Common myeloid progenitor, CD34-positive (primary cell): ENCODE measurements around the gene PMPCA.

Experiments used
- CTCF ChIA-PET: fragments of 350-600 bp; sonication (Branson Sonifier 250); formaldehyde crosslinking; loops from one replicate; lab custom pipeline; 2021; ENCODE audit warnings: antibody characterized with exemption; lab: Charles Lee
- POLR2A ChIA-PET: fragments of 350-600 bp; sonication (Branson Sonifier 250); formaldehyde crosslinking; loops from one replicate; lab custom pipeline; 2021; ENCODE audit warnings: antibody characterized with exemption; lab: Charles Lee
- DNase-seq, 3 donors: peaks; one replicate each; pipeline versions ENCODE4 v3.0.0 to v3.0.0-alpha.2; 2013
- H3K27ac ChIP-seq, 2 experiments: 1 replicate in 1 of 2; 2 replicates in 1 of 2; pipeline ENCODE4 v1.7.0; 2013; ENCODE audit warnings: inconsistent platforms in 2 of 2, low read length in 2 of 2, mild to moderate bottlenecking in 2 of 2, low read depth in 1 of 2, moderate library complexity in 1 of 2; ENCODE audit not compliant: severe bottlenecking in 2 of 2, insufficient read depth in 1 of 2, poor library complexity in 1 of 2
- H3K27me3 ChIP-seq, 5 experiments: replicated peaks in 2 of 5; 1 replicate in 3 of 5; 2 replicates in 2 of 5; pipeline versions ENCODE4 v1.6.1 to v1.7.0; 2013; ENCODE audit warnings: low read length in 4 of 5, mild to moderate bottlenecking in 2 of 5, moderate library complexity in 2 of 5, inconsistent platforms in 1 of 5; ENCODE audit not compliant: insufficient read depth in 5 of 5, control insufficient read depth in 4 of 5
- H3K36me3 ChIP-seq, 4 experiments: 1 replicate in 2 of 4; 2 replicates in 2 of 4; pipeline versions ENCODE4 v1.6.1 to v1.7.0; 2013; ENCODE audit warnings: low read length in 3 of 4, control low read depth in 1 of 4, mild to moderate bottlenecking in 1 of 4; ENCODE audit not compliant: control insufficient read depth in 4 of 4, insufficient read depth in 4 of 4
- H3K4me1 ChIP-seq, 4 experiments: 1 replicate in 3 of 4; 2 replicates in 1 of 4; pipeline versions ENCODE4 v1.6.1 to v1.7.1; 2013; ENCODE audit warnings: low read length in 3 of 4, mild to moderate bottlenecking in 3 of 4, control low read depth in 1 of 4, inconsistent platforms in 1 of 4, moderate library complexity in 1 of 4; ENCODE audit not compliant: control insufficient read depth in 4 of 4, insufficient read depth in 4 of 4; ENCODE audit errors: control extremely low read depth in 1 of 4
- H3K4me3 ChIP-seq, 7 experiments: 1 replicate in 4 of 7; 2 replicates in 3 of 7; pipeline versions ENCODE4 v1.5.1 to v1.7.0; 2013; ENCODE audit warnings: mild to moderate bottlenecking in 7 of 7, low read length in 6 of 7, moderate library complexity in 6 of 7, inconsistent platforms in 2 of 7, low read depth in 2 of 7, control low read depth in 1 of 7; ENCODE audit not compliant: insufficient read depth in 4 of 7, control insufficient read depth in 1 of 7; ENCODE audit errors: extremely low read depth in 1 of 7
- H3K9me3 ChIP-seq, 5 experiments: 1 replicate in 4 of 5; 2 replicates in 1 of 5; pipeline versions ENCODE4 v1.6.1 to v1.7.1; 2013; ENCODE audit warnings: low read length in 4 of 5, mild to moderate bottlenecking in 2 of 5, inconsistent platforms in 1 of 5, low read depth in 1 of 5, moderate library complexity in 1 of 5; ENCODE audit not compliant: control insufficient read depth in 4 of 5, insufficient read depth in 2 of 5; ENCODE audit errors: control extremely low read depth in 1 of 5
- WGBS: methylation state at CpG from one replicate; pipeline ENCODE4 v1.1.5; 2013; ENCODE audit not compliant: insufficient coverage; 5-methylcytosine and 5-hydroxymethylcytosine counted together

Gene PMPCA

GRCh38 chr9:136379401-136379800 is 31.1 kb upstream of the PMPCA start:
- WGBS = 97% methylated on average over 11 of the region's 11 CpGs
- Histone ChIP-seq H3K36me3 (peaks cover 11 to 86% (median 37%) of the 10 kb centered on the region in 4 experiments), H3K27ac (no peak overlapping the region), H3K9me3 (no peaks in the 10 kb centered on the region), H3K27me3 (no peaks in the 10 kb centered on the region), H3K4me1 (peaks cover 0 to 8% (median 8%) of the 10 kb centered on the region in 4 experiments), H3K4me3 (no peak overlapping the region)
- CTCF ChIA-PET = interaction anchor here (0.9 kb wide), 1 partner anchor 13 kb away, joined by 3 read pairs; no protein-coding TSS in a partner anchor
- DNase-seq = no peak
- POLR2A ChIA-PET = no interaction called here

- 88% methylated on average over 9 of the region's 11 CpGs for WGBS
- Histone ChIP-seq H3K36me3 (peaks cover 12 to 91% (median 41%) of the 10 kb centered on the region in 4 experiments), H3K27ac (no peak overlapping the region), H3K4me1 (peaks cover 0 to 8% (median 8%) of the 10 kb centered on the region in 4 experiments), H3K9me3 (no peaks in the 10 kb centered on the region), H3K27me3 (no peaks in the 10 kb centered on the region), H3K4me3 (no peak overlapping the region)
- no peak for DNase-seq
- CTCF ChIA-PET = no interaction called here
- POLR2A ChIA-PET = no interaction called here
Measured at GRCh38 chr9:136379891-136380290, 30.6 kb upstream of the PMPCA start.

- POLR2A ChIA-PET = no interaction called here
- WGBS = over 99% methylated on average over 16 of the region's 17 CpGs
- Histone ChIP-seq H3K9me3 (no peaks in the 10 kb centered on the region), H3K4me1 (peaks cover 0 to 8% (median 8%) of the 10 kb centered on the region in 4 experiments), H3K4me3 (no peak overlapping the region), H3K27me3 (no peaks in the 10 kb centered on the region), H3K36me3 (peaks cover 12 to 93% (median 42%) of the 10 kb centered on the region in 4 experiments), H3K27ac (no peak overlapping the region)
- DNase-seq = no peak
- CTCF ChIA-PET = interaction anchor here (1.0 to 1.4 kb wide), 2 partner anchors 7 to 10 kb away, joined by 3 to 4 read pairs; no protein-coding TSS in a partner anchor
Measured at GRCh38 chr9:136380381-136380780, 30.1 kb upstream of the PMPCA start.

GRCh38 chr9:136381311-136381710 is 29.1 kb upstream of the PMPCA start:
- Histone ChIP-seq H3K4me1 (peaks cover 0 to 8% (median 8%) of the 10 kb centered on the region in 4 experiments), H3K9me3 (no peaks in the 10 kb centered on the region), H3K36me3 (peaks cover 12 to 91% (median 47%) of the 10 kb centered on the region in 4 experiments), H3K27me3 (no peaks in the 10 kb centered on the region), H3K27ac (no peak overlapping the region), H3K4me3 (no peak overlapping the region)
- no peak for DNase-seq
- WGBS = 95% methylated on average over 4 of the region's 9 CpGs
- POLR2A ChIA-PET = no interaction called here
- CTCF ChIA-PET = interaction anchor here (1.0 to 1.4 kb wide), 3 partner anchors 8 to 107 kb away, joined by 3 to 4 read pairs (median 3); no protein-coding TSS in a partner anchor

GRCh38 chr9:136381966-136382513 is 28.4 kb upstream of the PMPCA start:
- Histone ChIP-seq H3K27me3 (no peaks in the 10 kb centered on the region), H3K9me3 (no peaks in the 10 kb centered on the region), H3K27ac (no peak overlapping the region), H3K4me1 (peaks cover 0 to 6% (median 5%) of the 10 kb centered on the region in 4 experiments), H3K36me3 (peaks cover 14 to 88% (median 49%) of the 10 kb centered on the region in 4 experiments), H3K4me3 (no peak overlapping the region)
- no peak for DNase-seq
- CTCF ChIA-PET = interaction anchor here (1.4 kb wide), 2 partner anchors 8 to 106 kb away, joined by 3 to 4 read pairs; no protein-coding TSS in a partner anchor
- POLR2A ChIA-PET = no interaction called here
- WGBS = 95% methylated on average over 22 of the region's 25 CpGs

GRCh38 chr9:136383436-136383835 is 27.0 kb upstream of the PMPCA start:
- Histone ChIP-seq H3K4me1 (no peaks in the 10 kb centered on the region), H3K27me3 (no peaks in the 10 kb centered on the region), H3K4me3 (no peak overlapping the region), H3K36me3 (peaks cover 14 to 87% (median 60%) of the 10 kb centered on the region in 4 experiments), H3K9me3 (no peaks in the 10 kb centered on the region), H3K27ac (no peak overlapping the region)
- WGBS = 96% methylated on average over 17 of the region's 20 CpGs
- DNase-seq = no peak
- POLR2A ChIA-PET = no interaction called here
- CTCF ChIA-PET = interaction anchor here (1.0 to 2.0 kb wide), 4 partner anchors 12 to 20 kb away, joined by 3 to 6 read pairs (median 4); partner anchors contain the start of gene DNLZ

- no peaks in the 10 kb centered on the region for H3K27me3 ChIP-seq
- no peaks in the 10 kb centered on the region for H3K9me3 ChIP-seq
- no peaks in the 10 kb centered on the region for H3K4me1 ChIP-seq
- peaks cover 15 to 87% (median 63%) of the 10 kb centered on the region in 4 experiments for H3K36me3 ChIP-seq
- H3K4me3 ChIP-seq = no peak overlapping the region
- CTCF ChIA-PET = interaction anchor here (1.1 to 2.0 kb wide), 3 partner anchors 14 to 22 kb away, joined by 3 to 6 read pairs (median 4); partner anchors contain the start of gene DNLZ
- DNase-seq = no peak
- no peak overlapping the region for H3K27ac ChIP-seq
- POLR2A ChIA-PET = no interaction called here
- 90% methylated on average over 8 of the region's 11 CpGs for WGBS
Measured at GRCh38 chr9:136385015-136385414, 25.4 kb upstream of the PMPCA start.
